ENCODE measurements around the gene SH3GL1. TPM values are rescaled to one million over a fixed set of nuclear protein-coding genes. Genes with fewer than 3 reads are reported as not detected.

SH3GL1 gene
- polyA plus RNA-seq, 1 of the 3 experiments (the other 2 are of a cell fraction): 82.8 TPM

DNA sequence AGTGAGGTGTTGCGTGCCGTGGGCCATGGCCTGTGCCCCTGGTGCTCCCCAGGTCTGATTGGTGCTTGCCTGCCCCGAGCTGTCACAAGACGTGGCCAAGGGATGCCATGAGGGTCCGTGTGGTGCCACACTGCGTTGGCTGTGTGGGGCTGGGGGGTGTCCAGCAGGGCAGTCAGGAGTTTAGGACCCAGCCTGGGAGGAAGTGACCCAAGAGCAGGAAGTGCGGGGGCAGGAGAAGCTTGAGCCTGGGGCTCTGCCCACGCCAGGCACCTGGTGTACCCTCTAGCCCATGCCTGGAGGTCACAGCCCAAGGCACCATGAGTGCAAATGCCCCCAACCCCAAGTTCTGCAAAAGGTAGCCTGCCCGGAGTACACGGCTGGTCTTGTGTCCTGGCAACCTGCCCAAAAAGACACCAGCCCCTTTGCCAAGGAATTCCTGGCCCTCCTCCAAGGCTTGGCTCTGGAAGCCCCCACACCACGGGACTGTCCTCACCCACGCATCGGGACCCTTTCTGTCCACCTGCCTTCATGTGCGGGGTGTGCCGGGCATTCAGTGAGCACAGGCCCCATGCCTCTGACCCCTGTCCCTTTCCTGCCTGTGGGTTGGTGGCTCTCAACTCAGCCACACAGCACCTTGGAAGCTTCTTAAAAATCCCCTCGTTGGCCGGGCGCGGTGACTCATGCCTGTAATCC is 32.1 kb downstream of the SH3GL1 start:
- no peaks in the 10 kb centered on the region for H3K9me2 ChIP-seq
- ChIA-PET POLR2A (no interaction called here), CTCF (interaction anchor here (0.6 to 8.5 kb wide), 4 partner anchors 8 to 32 kb away, joined by 3 to 84 read pairs (median 6); partner anchors contain the start of gene SH3GL1)
- H3K4me3 ChIP-seq (ENCODE audit: low read depth in 2 of 2, low read length in 1 of 2): no peak overlapping the region
- no peak overlapping the region for H3K9ac ChIP-seq
- H3K27ac ChIP-seq (ENCODE audit: low read depth in 2 of 2, low read length in 1 of 2): peak overlapping the region in 1 of 2 experiments; percentile 64; a peak in 1 of 4 replicates
- peaks cover 61% of the 10 kb centered on the region for H3K79me2 ChIP-seq (ENCODE audit: insufficient read depth)
- TF ChIP-seq YY1 (IDR thresholded peaks at IDR 0.05; ENCODE audit: low read depth) (no peak), CHD2 (IDR thresholded peaks at IDR 0.05; ENCODE audit: low read length, partially characterized antibody) (peak; percentile 11), NFIC (IDR thresholded peaks at IDR 0.05; ENCODE audit: borderline replicate concordance) (peak; percentile 54; the same call in 1 of the 2 replicates)
- 58% methylated on average over 8 of the region's 19 CpGs for WGBS (ENCODE audit: low lambda C conversion rate)
- DNase-seq: no peak
- H3F3A ChIP-seq (replicated peaks; ENCODE audit: insufficient read depth): peaks cover 3% of the 10 kb centered on the region
- H3K27me3 ChIP-seq (ENCODE audit: insufficient read depth): no peaks in the 10 kb centered on the region
- no peak overlapping the region for H2AFZ ChIP-seq (ENCODE audit: low read depth)
- H4K20me1 ChIP-seq (ENCODE audit: insufficient read depth): peaks cover 11% of the 10 kb centered on the region; the same call in 1 of the 2 replicates
- peaks cover 0 to 20% of the 10 kb centered on the region in 2 experiments for H3K36me3 ChIP-seq (replicated peaks in 1 of 2; ENCODE audit: control insufficient read depth in 1 of 2, insufficient read depth in 2 of 2, low read length in 1 of 2)
- H3K4me2 ChIP-seq: no peak overlapping the region
- no peaks in the 10 kb centered on the region for H3K9me3 ChIP-seq
- H3K4me1 ChIP-seq (ENCODE audit: control insufficient read depth in 1 of 2, insufficient read depth in 2 of 2, low read depth in 1 of 2, low read length in 1 of 2): peaks cover 7 to 35% of the 10 kb centered on the region in 2 experiments; a peak in 2 of 4 replicates

DNA sequence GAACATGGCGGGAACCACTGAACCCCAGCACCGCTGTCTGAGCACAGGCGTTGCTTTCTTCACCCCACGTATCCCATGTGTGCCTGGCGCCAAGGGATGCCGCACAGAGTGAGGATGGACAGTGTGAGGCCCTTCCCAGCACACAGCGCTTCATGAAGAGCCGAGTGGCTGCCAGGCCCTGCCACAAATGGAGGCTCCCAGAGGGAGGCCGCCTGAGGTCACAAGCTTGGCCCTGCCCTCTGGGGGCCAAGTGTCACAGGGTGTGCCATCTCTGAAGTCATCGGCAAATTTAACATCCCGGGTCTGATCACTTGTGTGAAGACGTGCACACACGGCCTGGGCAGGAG is 32.6 kb downstream of the SH3GL1 start:
- peak overlapping the region in 1 of 2 experiments; percentile 64; a peak in 1 of 4 replicates for H3K27ac ChIP-seq (ENCODE audit: low read depth in 2 of 2, low read length in 1 of 2)
- H3K79me2 ChIP-seq (ENCODE audit: insufficient read depth): peaks cover 56% of the 10 kb centered on the region
- WGBS (ENCODE audit: low lambda C conversion rate): 78% methylated on average over 4 of the region's 13 CpGs
- H3K9me2 ChIP-seq: no peaks in the 10 kb centered on the region
- H3K4me2 ChIP-seq: no peak overlapping the region
- no peak overlapping the region for H3K9ac ChIP-seq
- H3K4me3 ChIP-seq (ENCODE audit: low read depth in 2 of 2, low read length in 1 of 2): no peak overlapping the region
- ChIA-PET CTCF (interaction anchor here (0.6 to 8.5 kb wide), 5 partner anchors 9 to 33 kb away, joined by 3 to 84 read pairs (median 6); partner anchors contain the start of gene SH3GL1), POLR2A (no interaction called here)
- no peaks in the 10 kb centered on the region for H3K27me3 ChIP-seq (ENCODE audit: insufficient read depth)
- no peaks in the 10 kb centered on the region for H3K9me3 ChIP-seq
- H4K20me1 ChIP-seq (ENCODE audit: insufficient read depth): peaks cover 11% of the 10 kb centered on the region; the same call in 1 of the 2 replicates
- peaks cover 0 to 25% of the 10 kb centered on the region in 2 experiments for H3K36me3 ChIP-seq (replicated peaks in 1 of 2; ENCODE audit: control insufficient read depth in 1 of 2, insufficient read depth in 2 of 2, low read length in 1 of 2)
- no peak overlapping the region for H2AFZ ChIP-seq (ENCODE audit: low read depth)
- TF ChIP-seq, protein P1, sequence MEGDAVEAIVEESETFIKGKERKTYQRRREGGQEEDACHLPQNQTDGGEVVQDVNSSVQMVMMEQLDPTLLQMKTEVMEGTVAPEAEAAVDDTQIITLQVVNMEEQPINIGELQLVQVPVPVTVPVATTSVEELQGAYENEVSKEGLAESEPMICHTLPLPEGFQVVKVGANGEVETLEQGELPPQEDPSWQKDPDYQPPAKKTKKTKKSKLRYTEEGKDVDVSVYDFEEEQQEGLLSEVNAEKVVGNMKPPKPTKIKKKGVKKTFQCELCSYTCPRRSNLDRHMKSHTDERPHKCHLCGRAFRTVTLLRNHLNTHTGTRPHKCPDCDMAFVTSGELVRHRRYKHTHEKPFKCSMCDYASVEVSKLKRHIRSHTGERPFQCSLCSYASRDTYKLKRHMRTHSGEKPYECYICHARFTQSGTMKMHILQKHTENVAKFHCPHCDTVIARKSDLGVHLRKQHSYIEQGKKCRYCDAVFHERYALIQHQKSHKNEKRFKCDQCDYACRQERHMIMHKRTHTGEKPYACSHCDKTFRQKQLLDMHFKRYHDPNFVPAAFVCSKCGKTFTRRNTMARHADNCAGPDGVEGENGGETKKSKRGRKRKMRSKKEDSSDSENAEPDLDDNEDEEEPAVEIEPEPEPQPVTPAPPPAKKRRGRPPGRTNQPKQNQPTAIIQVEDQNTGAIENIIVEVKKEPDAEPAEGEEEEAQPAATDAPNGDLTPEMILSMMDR (IDR thresholded peaks at IDR 0.05): no peak
- TF ChIP-seq EZH2phosphoT487 (IDR thresholded peaks at IDR 0.05; ENCODE audit: borderline replicate concordance, low read depth) (no peak), RFX5 (IDR thresholded peaks at IDR 0.05; ENCODE audit: low read length) (no peak), JUND (IDR thresholded peaks at IDR 0.05) (no peak), SIN3A (IDR thresholded peaks at IDR 0.05; ENCODE audit: borderline replicate concordance, low read depth, low read length) (no peak), POLR2AphosphoS5 (IDR thresholded peaks at IDR 0.05; ENCODE audit: low read depth, low read length) (no peak), NFIC (IDR thresholded peaks at IDR 0.05; ENCODE audit: borderline replicate concordance) (no peak), NRF1 (IDR thresholded peaks at IDR 0.05; ENCODE audit: low read depth, low read length) (no peak), FOXJ3 (CRISPR knock-in tag; IDR thresholded peaks at IDR 0.05) (no peak), FOSL2 (IDR thresholded peaks at IDR 0.05; ENCODE audit: borderline replicate concordance, low read depth) (no peak), YY1 (IDR thresholded peaks at IDR 0.05; ENCODE audit: low read depth) (no peak), TCF12 (IDR thresholded peaks at IDR 0.05) (no peak), EP300 (IDR thresholded peaks at IDR 0.05; ENCODE audit: borderline replicate concordance in 1 of 2, low read depth in 1 of 2, low read length in 1 of 2) (no peak)
- TF ChIP-seq, protein P2, sequence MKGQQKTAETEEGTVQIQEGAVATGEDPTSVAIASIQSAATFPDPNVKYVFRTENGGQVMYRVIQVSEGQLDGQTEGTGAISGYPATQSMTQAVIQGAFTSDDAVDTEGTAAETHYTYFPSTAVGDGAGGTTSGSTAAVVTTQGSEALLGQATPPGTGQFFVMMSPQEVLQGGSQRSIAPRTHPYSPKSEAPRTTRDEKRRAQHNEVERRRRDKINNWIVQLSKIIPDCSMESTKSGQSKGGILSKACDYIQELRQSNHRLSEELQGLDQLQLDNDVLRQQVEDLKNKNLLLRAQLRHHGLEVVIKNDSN (IDR thresholded peaks at IDR 0.05; ENCODE audit: borderline replicate concordance, low read depth): no peak
- TF ChIP-seq, protein P3, sequence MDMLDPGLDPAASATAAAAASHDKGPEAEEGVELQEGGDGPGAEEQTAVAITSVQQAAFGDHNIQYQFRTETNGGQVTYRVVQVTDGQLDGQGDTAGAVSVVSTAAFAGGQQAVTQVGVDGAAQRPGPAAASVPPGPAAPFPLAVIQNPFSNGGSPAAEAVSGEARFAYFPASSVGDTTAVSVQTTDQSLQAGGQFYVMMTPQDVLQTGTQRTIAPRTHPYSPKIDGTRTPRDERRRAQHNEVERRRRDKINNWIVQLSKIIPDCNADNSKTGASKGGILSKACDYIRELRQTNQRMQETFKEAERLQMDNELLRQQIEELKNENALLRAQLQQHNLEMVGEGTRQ (IDR thresholded peaks at IDR 0.05; ENCODE audit: borderline replicate concordance, low read depth, low read length): no peak
- TF ChIP-seq, protein P4, sequence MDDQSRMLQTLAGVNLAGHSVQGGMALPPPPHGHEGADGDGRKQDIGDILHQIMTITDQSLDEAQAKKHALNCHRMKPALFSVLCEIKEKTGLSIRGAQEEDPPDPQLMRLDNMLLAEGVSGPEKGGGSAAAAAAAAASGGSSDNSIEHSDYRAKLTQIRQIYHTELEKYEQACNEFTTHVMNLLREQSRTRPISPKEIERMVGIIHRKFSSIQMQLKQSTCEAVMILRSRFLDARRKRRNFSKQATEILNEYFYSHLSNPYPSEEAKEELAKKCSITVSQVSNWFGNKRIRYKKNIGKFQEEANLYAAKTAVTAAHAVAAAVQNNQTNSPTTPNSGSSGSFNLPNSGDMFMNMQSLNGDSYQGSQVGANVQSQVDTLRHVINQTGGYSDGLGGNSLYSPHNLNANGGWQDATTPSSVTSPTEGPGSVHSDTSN (IDR thresholded peaks at IDR 0.05): no peak
- TF ChIP-seq, protein P5, sequence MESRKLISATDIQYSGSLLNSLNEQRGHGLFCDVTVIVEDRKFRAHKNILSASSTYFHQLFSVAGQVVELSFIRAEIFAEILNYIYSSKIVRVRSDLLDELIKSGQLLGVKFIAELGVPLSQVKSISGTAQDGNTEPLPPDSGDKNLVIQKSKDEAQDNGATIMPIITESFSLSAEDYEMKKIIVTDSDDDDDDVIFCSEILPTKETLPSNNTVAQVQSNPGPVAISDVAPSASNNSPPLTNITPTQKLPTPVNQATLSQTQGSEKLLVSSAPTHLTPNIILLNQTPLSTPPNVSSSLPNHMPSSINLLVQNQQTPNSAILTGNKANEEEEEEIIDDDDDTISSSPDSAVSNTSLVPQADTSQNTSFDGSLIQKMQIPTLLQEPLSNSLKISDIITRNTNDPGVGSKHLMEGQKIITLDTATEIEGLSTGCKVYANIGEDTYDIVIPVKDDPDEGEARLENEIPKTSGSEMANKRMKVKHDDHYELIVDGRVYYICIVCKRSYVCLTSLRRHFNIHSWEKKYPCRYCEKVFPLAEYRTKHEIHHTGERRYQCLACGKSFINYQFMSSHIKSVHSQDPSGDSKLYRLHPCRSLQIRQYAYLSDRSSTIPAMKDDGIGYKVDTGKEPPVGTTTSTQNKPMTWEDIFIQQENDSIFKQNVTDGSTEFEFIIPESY (IDR thresholded peaks at IDR 0.05; ENCODE audit: borderline replicate concordance, low read depth): no peak
- peaks cover 3% of the 10 kb centered on the region for H3F3A ChIP-seq (replicated peaks; ENCODE audit: insufficient read depth)
- no peak for DNase-seq
- H3K4me1 ChIP-seq (ENCODE audit: control insufficient read depth in 1 of 2, insufficient read depth in 2 of 2, low read depth in 1 of 2, low read length in 1 of 2): peaks cover 7 to 30% of the 10 kb centered on the region in 2 experiments; a peak in 2 of 4 replicates
